HL-60 (cell line): ENCODE data around the gene CATSPERB.

Source experiments
- DNase-seq, 2 experiments: peaks; one replicate each; pipeline ENCODE4 v3.0.0-alpha.2; 2010 to 2020; ENCODE audit warnings: low read depth in 1 of 2, low spot score in 1 of 2
- H3K27ac ChIP-seq: fragments of 250-450 bp; sonication (Bioruptor Pico); replicated peaks from 2 replicates; pipeline ENCODE4 v1.5.1; 2020; ENCODE audit warnings: mild to moderate bottlenecking, moderate library complexity
- H3K27me3 ChIP-seq: fragments of 250-450 bp; sonication (Bioruptor Pico); 2 replicates; pipeline ENCODE4 v1.5.1; 2021; ENCODE audit warnings: mild to moderate bottlenecking, moderate library complexity; ENCODE audit not compliant: insufficient read depth, poor library complexity, severe bottlenecking
- H3K4me3 ChIP-seq: replicated peaks from 2 replicates; pipeline ENCODE4 v1.5.1; 2011; ENCODE audit warnings: mild to moderate bottlenecking, control low read depth, low read length; ENCODE audit not compliant: insufficient read depth
- GABPA ChIP-seq: IDR thresholded peaks from 2 replicates; pipeline ENCODE4 v1.6.1; 2012; ENCODE audit warnings: low read depth
- POLR2AphosphoS5 ChIP-seq: IDR thresholded peaks from 2 replicates; pipeline ENCODE4 v1.6.1; 2012; ENCODE audit warnings: low read depth
- SPI1 ChIP-seq: IDR thresholded peaks from 2 replicates; pipeline ENCODE4 v1.6.1; 2012; ENCODE audit warnings: low read depth, mild to moderate bottlenecking, borderline replicate concordance
- TF ChIP-seq, protein P1 (sequence below): IDR thresholded peaks from 2 replicates; pipeline ENCODE4 v1.6.1; 2012; ENCODE audit warnings: low read depth; ENCODE audit not compliant: insufficient replicate concordance
- TF ChIP-seq, protein P2 (sequence below): IDR thresholded peaks from one replicate; pipeline ENCODE4 v1.5.1; 2011; ENCODE audit warnings: low read length, control low read depth, inconsistent platforms; ENCODE audit not compliant: insufficient read depth

CATSPERB gene

DNA sequence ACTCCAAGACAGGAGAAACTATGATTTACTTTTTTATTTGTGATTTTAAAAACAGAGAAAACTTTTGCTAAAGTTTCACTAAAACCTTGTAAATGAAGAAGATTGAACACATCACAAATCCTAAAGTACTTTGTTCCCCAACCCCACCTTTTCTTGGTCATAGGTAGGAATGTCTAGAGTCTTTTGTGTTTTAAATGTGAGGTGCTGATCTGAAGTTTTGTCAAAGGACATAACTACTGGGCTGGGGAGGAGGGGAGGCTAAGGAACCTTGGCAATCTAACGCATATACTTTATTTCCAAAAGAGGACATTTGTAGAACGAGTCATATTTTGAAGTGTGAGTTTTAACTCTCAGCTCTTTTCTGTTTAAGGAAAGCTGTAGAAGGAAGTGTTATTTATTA lies 37.2 kb downstream of the CATSPERB start:
- Histone ChIP-seq H3K27ac (no peak overlapping the region), H3K27me3 (no peaks in the 10 kb centered on the region), H3K4me3 (no peak overlapping the region)
- DNase-seq: no peak
- TF ChIP-seq, protein P1, sequence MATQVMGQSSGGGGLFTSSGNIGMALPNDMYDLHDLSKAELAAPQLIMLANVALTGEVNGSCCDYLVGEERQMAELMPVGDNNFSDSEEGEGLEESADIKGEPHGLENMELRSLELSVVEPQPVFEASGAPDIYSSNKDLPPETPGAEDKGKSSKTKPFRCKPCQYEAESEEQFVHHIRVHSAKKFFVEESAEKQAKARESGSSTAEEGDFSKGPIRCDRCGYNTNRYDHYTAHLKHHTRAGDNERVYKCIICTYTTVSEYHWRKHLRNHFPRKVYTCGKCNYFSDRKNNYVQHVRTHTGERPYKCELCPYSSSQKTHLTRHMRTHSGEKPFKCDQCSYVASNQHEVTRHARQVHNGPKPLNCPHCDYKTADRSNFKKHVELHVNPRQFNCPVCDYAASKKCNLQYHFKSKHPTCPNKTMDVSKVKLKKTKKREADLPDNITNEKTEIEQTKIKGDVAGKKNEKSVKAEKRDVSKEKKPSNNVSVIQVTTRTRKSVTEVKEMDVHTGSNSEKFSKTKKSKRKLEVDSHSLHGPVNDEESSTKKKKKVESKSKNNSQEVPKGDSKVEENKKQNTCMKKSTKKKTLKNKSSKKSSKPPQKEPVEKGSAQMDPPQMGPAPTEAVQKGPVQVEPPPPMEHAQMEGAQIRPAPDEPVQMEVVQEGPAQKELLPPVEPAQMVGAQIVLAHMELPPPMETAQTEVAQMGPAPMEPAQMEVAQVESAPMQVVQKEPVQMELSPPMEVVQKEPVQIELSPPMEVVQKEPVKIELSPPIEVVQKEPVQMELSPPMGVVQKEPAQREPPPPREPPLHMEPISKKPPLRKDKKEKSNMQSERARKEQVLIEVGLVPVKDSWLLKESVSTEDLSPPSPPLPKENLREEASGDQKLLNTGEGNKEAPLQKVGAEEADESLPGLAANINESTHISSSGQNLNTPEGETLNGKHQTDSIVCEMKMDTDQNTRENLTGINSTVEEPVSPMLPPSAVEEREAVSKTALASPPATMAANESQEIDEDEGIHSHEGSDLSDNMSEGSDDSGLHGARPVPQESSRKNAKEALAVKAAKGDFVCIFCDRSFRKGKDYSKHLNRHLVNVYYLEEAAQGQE: no peak
- TF ChIP-seq POLR2AphosphoS5: no peak
- TF ChIP-seq, protein P2, sequence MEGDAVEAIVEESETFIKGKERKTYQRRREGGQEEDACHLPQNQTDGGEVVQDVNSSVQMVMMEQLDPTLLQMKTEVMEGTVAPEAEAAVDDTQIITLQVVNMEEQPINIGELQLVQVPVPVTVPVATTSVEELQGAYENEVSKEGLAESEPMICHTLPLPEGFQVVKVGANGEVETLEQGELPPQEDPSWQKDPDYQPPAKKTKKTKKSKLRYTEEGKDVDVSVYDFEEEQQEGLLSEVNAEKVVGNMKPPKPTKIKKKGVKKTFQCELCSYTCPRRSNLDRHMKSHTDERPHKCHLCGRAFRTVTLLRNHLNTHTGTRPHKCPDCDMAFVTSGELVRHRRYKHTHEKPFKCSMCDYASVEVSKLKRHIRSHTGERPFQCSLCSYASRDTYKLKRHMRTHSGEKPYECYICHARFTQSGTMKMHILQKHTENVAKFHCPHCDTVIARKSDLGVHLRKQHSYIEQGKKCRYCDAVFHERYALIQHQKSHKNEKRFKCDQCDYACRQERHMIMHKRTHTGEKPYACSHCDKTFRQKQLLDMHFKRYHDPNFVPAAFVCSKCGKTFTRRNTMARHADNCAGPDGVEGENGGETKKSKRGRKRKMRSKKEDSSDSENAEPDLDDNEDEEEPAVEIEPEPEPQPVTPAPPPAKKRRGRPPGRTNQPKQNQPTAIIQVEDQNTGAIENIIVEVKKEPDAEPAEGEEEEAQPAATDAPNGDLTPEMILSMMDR: no peak
- no peak for TF ChIP-seq GABPA
- TF ChIP-seq SPI1: no peak

DNA sequence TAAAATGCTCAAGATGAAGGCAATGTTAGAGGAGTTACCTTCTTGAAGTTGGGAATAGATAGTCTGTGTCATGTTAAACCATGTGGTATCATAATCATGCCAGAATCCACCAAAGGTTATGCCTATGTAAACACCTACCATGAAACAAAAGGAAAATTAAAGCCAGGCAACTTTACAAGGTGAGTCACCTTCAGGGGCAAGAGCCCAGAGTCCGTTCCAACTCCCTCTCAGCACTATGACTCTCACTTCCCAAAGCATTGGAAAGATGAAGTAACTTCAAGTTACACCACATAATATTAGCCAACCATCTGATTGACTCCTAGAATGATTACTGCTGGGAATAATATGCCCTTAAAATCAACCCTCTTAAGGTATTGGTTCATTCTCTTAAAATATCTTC lies 38.5 kb downstream of the CATSPERB start:
- no peaks in the 10 kb centered on the region for H3K27me3 ChIP-seq
- H3K27ac ChIP-seq: no peak overlapping the region
- H3K4me3 ChIP-seq: no peak overlapping the region
- DNase-seq: peak in 1 of 2 experiments; percentile 14
- TF ChIP-seq, protein P1: no peak
- TF ChIP-seq SPI1: no peak
- TF ChIP-seq, protein P2: no peak
- no peak for TF ChIP-seq POLR2AphosphoS5
- TF ChIP-seq GABPA: no peak

DNA sequence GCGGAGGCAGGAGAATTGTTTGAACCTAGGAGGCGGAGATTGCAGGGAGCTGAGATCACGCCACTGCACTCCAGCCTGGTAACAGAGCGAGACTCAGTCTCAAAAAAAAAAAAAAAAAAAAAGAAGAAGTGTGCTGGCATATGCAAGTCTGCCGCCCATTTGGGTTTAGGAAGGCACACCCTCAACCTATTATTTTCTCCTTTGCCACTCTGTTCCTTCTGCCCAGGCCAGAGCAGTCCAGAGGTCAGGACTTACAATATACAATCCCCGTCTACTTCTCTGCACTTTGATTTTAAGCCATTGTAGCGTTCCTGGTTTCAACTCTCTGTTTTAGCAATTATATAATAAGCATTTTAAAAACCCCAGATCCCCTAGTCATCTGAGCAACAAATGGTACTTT lies 39.8 kb downstream of the CATSPERB start:
- H3K4me3 ChIP-seq: no peak overlapping the region
- DNase-seq: no peak
- H3K27me3 ChIP-seq: no peaks in the 10 kb centered on the region

More for the DNA sequence above, 39.8 kb downstream of the CATSPERB start:
- TF ChIP-seq GABPA (no peak), SPI1 (no peak), POLR2AphosphoS5 (no peak)
- TF ChIP-seq, protein P1: no peak
- H3K27ac ChIP-seq: no peak overlapping the region
